Muscle layer of colon (tissue), 2 donors: ENCODE data around the gene PAPSS2.

Experiments
- H3K27ac ChIP-seq: one replicate; pipeline ENCODE4 v1.7.0; 2013; ENCODE audit warnings: low read depth, mild to moderate bottlenecking, low read length, moderate library complexity
- H3K27me3 ChIP-seq, 2 donors: one replicate each; pipeline ENCODE4 v1.7.0; 2013; ENCODE audit warnings: low read length in 2 of 2, mild to moderate bottlenecking in 2 of 2; ENCODE audit not compliant: insufficient read depth in 2 of 2, control insufficient read depth in 1 of 2
- H3K36me3 ChIP-seq: one replicate; pipeline ENCODE4 v1.7.0; 2013; ENCODE audit warnings: mild to moderate bottlenecking, low read length; ENCODE audit not compliant: insufficient read depth
- H3K4me1 ChIP-seq: one replicate; pipeline ENCODE4 v1.7.0; 2013; ENCODE audit warnings: mild to moderate bottlenecking, low read length; ENCODE audit not compliant: insufficient read depth
- H3K4me3 ChIP-seq, 2 donors: one replicate each; pipeline ENCODE4 v1.7.0; 2013; ENCODE audit warnings: low read length in 2 of 2, low read depth in 1 of 2, mild to moderate bottlenecking in 1 of 2, moderate library complexity in 1 of 2
- H3K9ac ChIP-seq: one replicate; pipeline ENCODE4 v1.7.0; 2013; ENCODE audit warnings: low read length
- H3K9me3 ChIP-seq: one replicate; pipeline ENCODE4 v1.7.0; 2013; ENCODE audit warnings: mild to moderate bottlenecking, low read length
- donor health status: abdominal sarcoma.
- donor health status: Adenocarcinoma of cecum.

The PAPSS2 gene

GRCh38 chr10:87757685-87758084 lies 98.0 kb downstream of the PAPSS2 start:
- no peaks in the 10 kb centered on the region for H3K9me3 ChIP-seq
- no peaks in the 10 kb centered on the region for H3K27me3 ChIP-seq
- H3K4me1 ChIP-seq: no peaks in the 10 kb centered on the region
- H3K9ac ChIP-seq: no peak overlapping the region
- peaks cover 31% of the 10 kb centered on the region for H3K36me3 ChIP-seq
- no peak overlapping the region for H3K27ac ChIP-seq
- H3K4me3 ChIP-seq: no peak overlapping the region

- Histone ChIP-seq H3K36me3 (peaks cover 27% of the 10 kb centered on the region), H3K27me3 (no peaks in the 10 kb centered on the region), H3K27ac (no peak overlapping the region), H3K9ac (no peak overlapping the region), H3K9me3 (no peaks in the 10 kb centered on the region), H3K4me1 (no peaks in the 10 kb centered on the region), H3K4me3 (no peak overlapping the region)
These were observed 99.9 kb downstream of the PAPSS2 start for GRCh38 chr10:87759551-87759950.

GRCh38 chr10:87760195-87760905 lies 100.7 kb downstream of the PAPSS2 start:
- no peaks in the 10 kb centered on the region for H3K4me1 ChIP-seq
- H3K36me3 ChIP-seq: peaks cover 21% of the 10 kb centered on the region
- H3K9me3 ChIP-seq: no peaks in the 10 kb centered on the region
- H3K9ac ChIP-seq: no peak overlapping the region
- no peaks in the 10 kb centered on the region for H3K27me3 ChIP-seq
- no peak overlapping the region for H3K27ac ChIP-seq
- H3K4me3 ChIP-seq: no peak overlapping the region

- Histone ChIP-seq H3K9ac (no peak overlapping the region), H3K9me3 (no peaks in the 10 kb centered on the region), H3K4me3 (no peak overlapping the region), H3K27me3 (no peaks in the 10 kb centered on the region), H3K36me3 (peaks cover 14% of the 10 kb centered on the region), H3K27ac (no peak overlapping the region), H3K4me1 (no peaks in the 10 kb centered on the region)
These were observed 101.5 kb downstream of the PAPSS2 start for GRCh38 chr10:87761153-87761552.

GRCh38 chr10:87761892-87762291 lies 102.2 kb downstream of the PAPSS2 start:
- Histone ChIP-seq H3K27me3 (no peaks in the 10 kb centered on the region), H3K27ac (no peak overlapping the region), H3K9ac (no peak overlapping the region), H3K4me3 (no peak overlapping the region), H3K4me1 (no peaks in the 10 kb centered on the region), H3K36me3 (peaks cover 11% of the 10 kb centered on the region), H3K9me3 (no peaks in the 10 kb centered on the region)

GRCh38 chr10:87763086-87763861 lies 103.6 kb downstream of the PAPSS2 start:
- Histone ChIP-seq H3K36me3 (peaks cover 16% of the 10 kb centered on the region), H3K9ac (no peak overlapping the region), H3K4me1 (no peaks in the 10 kb centered on the region), H3K9me3 (no peaks in the 10 kb centered on the region), H3K4me3 (no peak overlapping the region), H3K27ac (no peak overlapping the region), H3K27me3 (no peaks in the 10 kb centered on the region)

- Histone ChIP-seq H3K27ac (no peak overlapping the region), H3K36me3 (peaks cover 16% of the 10 kb centered on the region), H3K4me3 (no peak overlapping the region), H3K9me3 (no peaks in the 10 kb centered on the region), H3K4me1 (no peaks in the 10 kb centered on the region), H3K27me3 (no peaks in the 10 kb centered on the region), H3K9ac (no peak overlapping the region)
These were observed 104.6 kb downstream of the PAPSS2 start for GRCh38 chr10:87764072-87764934.

- Histone ChIP-seq H3K27ac (no peak overlapping the region), H3K27me3 (no peaks in the 10 kb centered on the region), H3K4me3 (no peak overlapping the region), H3K36me3 (peaks cover 11% of the 10 kb centered on the region), H3K9me3 (no peaks in the 10 kb centered on the region), H3K4me1 (no peaks in the 10 kb centered on the region), H3K9ac (no peak overlapping the region)
These were observed 106.1 kb downstream of the PAPSS2 start for GRCh38 chr10:87765666-87766376.

- H3K4me1 ChIP-seq: no peaks in the 10 kb centered on the region
- no peak overlapping the region for H3K4me3 ChIP-seq
- H3K36me3 ChIP-seq: peaks cover 11% of the 10 kb centered on the region
- H3K27ac ChIP-seq: no peak overlapping the region
- no peak overlapping the region for H3K9ac ChIP-seq
- H3K9me3 ChIP-seq: no peaks in the 10 kb centered on the region
- no peaks in the 10 kb centered on the region for H3K27me3 ChIP-seq
These were observed 107.6 kb downstream of the PAPSS2 start for GRCh38 chr10:87767253-87767652.

GRCh38 chr10:87771871-87772500 lies 112.3 kb downstream of the PAPSS2 start:
- Histone ChIP-seq H3K36me3 (peaks cover 13% of the 10 kb centered on the region), H3K4me3 (no peak overlapping the region), H3K27ac (no peak overlapping the region), H3K9ac (no peak overlapping the region), H3K27me3 (no peaks in the 10 kb centered on the region), H3K9me3 (no peaks in the 10 kb centered on the region), H3K4me1 (no peaks in the 10 kb centered on the region)
